H1 (cell line): Measurements from ENCODE around the gene AUH. TPM values are rescaled to one million over a fixed set of nuclear protein-coding genes. Genes with fewer than 3 reads are reported as not detected.

Experiments
- TAF7 ChIP-seq: optimal IDR thresholded peaks from 2 replicates; pipeline ENCODE3; 2011; ENCODE audit warnings: low read depth, mild to moderate bottlenecking, inconsistent platforms, low read length, moderate library complexity, borderline replicate concordance
- ZNF274 ChIP-seq: IDR thresholded peaks from 2 replicates; pipeline ENCODE4 v1.7.0; 2012; ENCODE audit warnings: low read length, borderline replicate concordance; ENCODE audit errors: extremely low read depth
- polyA plus RNA-seq, 7 experiments: library from polyadenylated mRNA; depleted of rRNA in 3 of 7; stranded (reverse) in 5 of 7; unstranded in 2 of 7; fragments of >200 nt in 5 of 7; fragments of 200-250 nt in 2 of 7; gene quantifications; 1 replicate in 5 of 7; 2 replicates in 1 of 7; 4 replicates in 1 of 7; pipeline versions ENCODE4 v1.2.1 to v1.2.3, GENCODE V29; 2011 to 2013; ENCODE audit warnings: missing spikeins in 2 of 7, mixed read lengths in 2 of 7
- total RNA-seq: library from RNA; stranded (reverse); fragmentation: NEBNext Ultra II Directional; extraction: Animal tissue kit (Norgen Biotek cat#: 25700); gene quantifications from 2 replicates; pipeline ENCODE4 v1.2.1, GENCODE V29; 2021

The AUH gene
- total and polyA plus RNA-seq, 2 of the 8 experiments (the other 6 are each of a cell fraction or from before 2014, with no cell fraction given), result 5.8 to 21.9 TPM

DNA sequence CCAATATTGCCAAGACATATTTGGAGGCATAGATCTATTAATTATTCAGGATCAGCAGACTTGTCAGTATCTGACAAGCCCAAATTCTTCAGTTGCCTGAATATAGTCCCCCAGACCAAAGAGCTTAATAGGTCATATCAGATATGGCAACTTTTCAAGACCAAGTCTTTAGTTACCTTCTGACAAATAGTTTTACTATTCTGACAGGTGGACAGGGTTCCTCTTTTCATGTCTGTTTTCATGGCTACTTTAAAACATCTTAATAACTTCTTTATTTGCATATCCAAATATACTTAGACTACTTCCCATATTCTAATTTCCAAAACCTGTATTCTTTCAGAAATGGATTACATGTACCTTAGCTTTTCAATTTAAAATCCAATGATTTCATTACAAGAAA, 65.4 kb downstream of the AUH start (continued):
- no peak for TF ChIP-seq TAF7
- TF ChIP-seq ZNF274, result no peak
